NCI-H748 (cell line): ENCODE results near the gene ATG5.
A peak's percentile ranks its signal among the peaks of the same experiment; 100 is the strongest.
"Not testable (repeated sequence)": the region's sequence is repeated elsewhere in the genome, so short reads cannot be mapped to it uniquely, and the experiment has no call there.

ENCODE experiments used
- DNase-seq: peaks from one replicate; lab custom pipeline; 2025; ENCODE audit not compliant: unreplicated experiment; lab: John Stamatoyannopoulos, UW

The ATG5 gene

GRCh38 chr6:106315765-106316374 is 9.7 kb downstream of the ATG5 start:
- no peak for DNase-seq

- DNase-seq: no peak
Observed at GRCh38 chr6:106309766-106310373, 15.7 kb downstream of the ATG5 start.

- DNase-seq: no peak
Observed at GRCh38 chr6:106308985-106309384, 16.6 kb downstream of the ATG5 start.

- DNase-seq: no peak
Observed at GRCh38 chr6:106305740-106306139, 19.8 kb downstream of the ATG5 start.

GRCh38 chr6:106300944-106301343 is 24.6 kb downstream of the ATG5 start:
- DNase-seq: peak; percentile 31

- DNase-seq: no peak
Observed at GRCh38 chr6:106300020-106300780, 25.4 kb downstream of the ATG5 start.

- no peak for DNase-seq
Observed at GRCh38 chr6:106293116-106293515, 32.4 kb downstream of the ATG5 start.

- DNase-seq: no peak
Observed at GRCh38 chr6:106290954-106291353, 34.6 kb downstream of the ATG5 start.

- DNase-seq: no peak
Observed at GRCh38 chr6:106290032-106290431, 35.5 kb downstream of the ATG5 start.

GRCh38 chr6:106287215-106287614 is 38.3 kb downstream of the ATG5 start:
- DNase-seq: no peak

GRCh38 chr6:106286746-106287145 is 38.8 kb downstream of the ATG5 start:
- DNase-seq: no peak

GRCh38 chr6:106283481-106283880 is 42.1 kb downstream of the ATG5 start:
- no peak for DNase-seq

- DNase-seq: no peak
Observed at GRCh38 chr6:106281661-106282060, 43.9 kb downstream of the ATG5 start.

GRCh38 chr6:106281088-106281487 is 44.5 kb downstream of the ATG5 start:
- no peak for DNase-seq

- no peak for DNase-seq
Observed at GRCh38 chr6:106279179-106279578, 46.4 kb downstream of the ATG5 start.

- no peak for DNase-seq
Observed at GRCh38 chr6:106275692-106276091, 49.9 kb downstream of the ATG5 start.

GRCh38 chr6:106273087-106273486 is 52.5 kb downstream of the ATG5 start:
- DNase-seq: no peak

- DNase-seq: no peak
Observed at GRCh38 chr6:106272287-106272686, 53.3 kb downstream of the ATG5 start.

GRCh38 chr6:106270414-106270813 is 55.1 kb downstream of the ATG5 start:
- DNase-seq: no peak

- DNase-seq: not testable (repeated sequence)
Observed at GRCh38 chr6:106269268-106269919, 56.2 kb downstream of the ATG5 start.

GRCh38 chr6:106268500-106268899 is 57.1 kb downstream of the ATG5 start:
- DNase-seq: not testable (repeated sequence)

GRCh38 chr6:106264433-106264832 is 61.1 kb downstream of the ATG5 start:
- DNase-seq: not testable (repeated sequence)
